Measurements from ENCODE around the gene ZSCAN2.
A peak's percentile ranks its signal among the peaks of the same experiment; 100 is the strongest.

ZSCAN2 gene

GRCh38 chr15:84653910-84654688 lies 53.3 kb downstream of the ZSCAN2 start, which contains the start of gene WDR73:
Gene WDR73 (minus strand): TSS chr15:84654283. CDS start chr15:84654274, 9 bp downstream.
- TF ChIP-seq TAF1 (IDR thresholded peaks at IDR 0.05; ENCODE audit: low read depth) (peak; percentile 90), TEAD4 (IDR thresholded peaks at IDR 0.05) (peak; percentile 44), ZBTB7A (IDR thresholded peaks at IDR 0.05; ENCODE audit: low read depth) (peak; percentile 37; the same call in 1 of the 2 replicates), EGR1 (IDR thresholded peaks at IDR 0.05) (peak; percentile 42), NFIC (IDR thresholded peaks at IDR 0.05) (no peak), FOXM1 (IDR thresholded peaks at IDR 0.05; ENCODE audit: borderline replicate concordance, low read depth) (no peak), MAX (IDR thresholded peaks at IDR 0.05) (peak; percentile 39; the same call in 1 of the 2 replicates)

GRCh38 chr15:84654689-84655453 lies 54.1 kb downstream of the ZSCAN2 start:
- TF ChIP-seq USF1 (IDR thresholded peaks at IDR 0.05): no peak
- TF ChIP-seq TEAD4 (IDR thresholded peaks at IDR 0.05): peak; percentile 53; the same call in 1 of the 2 replicates
- peak; percentile 64 for TF ChIP-seq NFIC (IDR thresholded peaks at IDR 0.05)
- TF ChIP-seq MAX (IDR thresholded peaks at IDR 0.05): peak; percentile 53; the same call in 1 of the 2 replicates
- 0 out of 2 replicates have a peak, but pooled peaks have one; percentile 11 for TF ChIP-seq EGR1 (IDR thresholded peaks at IDR 0.05)
- TF ChIP-seq ZBTB7A (IDR thresholded peaks at IDR 0.05; ENCODE audit: low read depth): peak; percentile 81
- no peak for TF ChIP-seq TAF1 (IDR thresholded peaks at IDR 0.05; ENCODE audit: low read depth)
- TF ChIP-seq RAD21 (IDR thresholded peaks at IDR 0.05; ENCODE audit: low read depth): peak; percentile 49; the same call in 1 of the 2 replicates

- TF ChIP-seq NFIC (IDR thresholded peaks at IDR 0.05) (no peak), YY1 (IDR thresholded peaks at IDR 0.05; ENCODE audit: low read depth) (no peak), CREB1 (IDR thresholded peaks at IDR 0.05; ENCODE audit: low read depth) (no peak), RAD21 (IDR thresholded peaks at IDR 0.05; ENCODE audit: low read depth) (no peak), USF1 (IDR thresholded peaks at IDR 0.05) (no peak), TAF1 (IDR thresholded peaks at IDR 0.05; ENCODE audit: low read depth) (no peak), TEAD4 (IDR thresholded peaks at IDR 0.05) (no peak), FOXM1 (IDR thresholded peaks at IDR 0.05; ENCODE audit: borderline replicate concordance, low read depth) (no peak), ZBTB7A (IDR thresholded peaks at IDR 0.05; ENCODE audit: low read depth) (no peak), CEBPB (IDR thresholded peaks at IDR 0.05) (no peak), REST (IDR thresholded peaks at IDR 0.05; ENCODE audit: low read depth) (no peak), MAX (IDR thresholded peaks at IDR 0.05) (no peak), EGR1 (IDR thresholded peaks at IDR 0.05) (no peak), EP300 (IDR thresholded peaks at IDR 0.05; ENCODE audit: borderline replicate concordance) (no peak), TCF12 (IDR thresholded peaks at IDR 0.05; ENCODE audit: low read depth) (no peak)
These were observed 56.2 kb downstream of the ZSCAN2 start for GRCh38 chr15:84656972-84657371.

- no peak for TF ChIP-seq TEAD4 (IDR thresholded peaks at IDR 0.05)
- no peak for TF ChIP-seq EGR1 (IDR thresholded peaks at IDR 0.05)
- no peak for TF ChIP-seq FOXM1 (IDR thresholded peaks at IDR 0.05; ENCODE audit: borderline replicate concordance, low read depth)
- no peak for TF ChIP-seq USF1 (IDR thresholded peaks at IDR 0.05)
- no peak for TF ChIP-seq TCF12 (IDR thresholded peaks at IDR 0.05; ENCODE audit: low read depth)
- TF ChIP-seq CREB1 (IDR thresholded peaks at IDR 0.05; ENCODE audit: low read depth): no peak
- TF ChIP-seq NFIC (IDR thresholded peaks at IDR 0.05): no peak
- no peak for TF ChIP-seq EP300 (IDR thresholded peaks at IDR 0.05; ENCODE audit: borderline replicate concordance)
These were observed 56.9 kb downstream of the ZSCAN2 start for GRCh38 chr15:84657748-84658079.

GRCh38 chr15:84658080-84658787 lies 57.4 kb downstream of the ZSCAN2 start, which contains the start of gene NMB:
Gene NMB (minus strand): TSS chr15:84658199. CDS start chr15:84658152, 47 bp downstream.
- TF ChIP-seq TAF1 (IDR thresholded peaks at IDR 0.05; ENCODE audit: low read depth): 0 out of 2 replicates have a peak, but pooled peaks have one; percentile 27
- TF ChIP-seq CEBPB (IDR thresholded peaks at IDR 0.05): no peak
- TF ChIP-seq ZBTB7A (IDR thresholded peaks at IDR 0.05; ENCODE audit: low read depth): peak; percentile 64; the same call in 1 of the 2 replicates
- TF ChIP-seq EGR1 (IDR thresholded peaks at IDR 0.05): no peak
- TF ChIP-seq MAX (IDR thresholded peaks at IDR 0.05): peak; percentile 12; the same call in 1 of the 2 replicates
- no peak for TF ChIP-seq YY1 (IDR thresholded peaks at IDR 0.05; ENCODE audit: low read depth)
- 0 out of 2 replicates have a peak, but pooled peaks have one; percentile 13 for TF ChIP-seq TCF12 (IDR thresholded peaks at IDR 0.05; ENCODE audit: low read depth)

All from Ishikawa (cell line).